Pancreas (tissue), 10 donors: ENCODE measurements around the gene TOX3. TPM values are rescaled to one million over a fixed set of nuclear protein-coding genes. Genes with fewer than 3 reads are reported as not detected.

Experiments
- ATAC-seq, 4 donors: fragments of 200-7000 bp; cut with Tn5 transposase; one replicate each; pipeline versions ENCODE4 v1.8.0 to v1.9.1; 2020; ENCODE audit warnings: mild to moderate bottlenecking in 4 of 4, moderate library complexity in 4 of 4
- DNase-seq, 6 donors: peaks; one replicate each; pipeline ENCODE4 v3.0.0-alpha.2; 2020
- FAIRE-seq: peaks from 2 replicates; lab custom pipeline; 2012; peaks lifted over from hg19 to GRCh38; lab: Jason Lieb, UNC
- H3K27ac ChIP-seq, 4 donors: fragments of 200-600 bp; sonication (generic); 1 replicate in 3 of 4; 2 replicates in 1 of 4; pipeline versions ENCODE4 v1.5.0 to v1.8.0; 2020
- H3K27me3 ChIP-seq, 4 donors: fragments of 200-600 bp; one replicate each; pipeline ENCODE4 v1.8.0; 2021
- H3K36me3 ChIP-seq, 3 donors: fragments of 200-600 bp; sonication (generic) in 1 of 3; one replicate each; pipeline versions ENCODE4 v1.5.0 to v1.8.0; 2020 to 2021
- H3K4me1 ChIP-seq, 3 donors: fragments of 200-600 bp; one replicate each; pipeline ENCODE4 v1.8.0; 2021
- H3K4me3 ChIP-seq, 4 donors: fragments of 200-600 bp; sonication (generic) in 2 of 4; one replicate each; pipeline versions ENCODE4 v1.5.0 to v1.8.0; 2020 to 2021
- H3K9me3 ChIP-seq, 4 donors: fragments of 200-600 bp; one replicate each; pipeline ENCODE4 v1.8.0; 2021
- WGBS, 2 donors: extraction: QIAGEN DNeasy Blood & Tissue Kit; methylation state at CpG; one replicate each; pipeline ENCODE4 v1.1.7; 2013; 5-methylcytosine and 5-hydroxymethylcytosine counted together
- intact Hi-C, 3 donors: fragments of 100-400 bp; cut with DNase I; formaldehyde crosslinking; loops; one replicate each; pipeline versions ENCODE4 v1.11.1 to v1.14.2; 2022
- polyA plus RNA-seq, 2 donors: library from polyadenylated mRNA; stranded (reverse); fragments of 200-250 nt; gene quantifications; one replicate each; pipeline ENCODE4 v1.2.3, GENCODE V29; 2013
- total RNA-seq, 6 donors: library from RNA; stranded (reverse); fragmentation: NEBNext Ultra II Directional in 4 of 6; extraction: Animal tissue kit (Norgen Biotek cat#: 25700) in 4 of 6; gene quantifications; one replicate each; pipeline versions ENCODE4 v1.2.1 to v1.2.4, GENCODE V29; 2021 to 2023
- TF ChIP-seq, protein P1 (sequence below), 4 donors: fragments of 200-600 bp; sonication (generic) in 3 of 4; IDR thresholded peaks; one replicate each; pipeline versions ENCODE4 v1.5.0 to v1.8.0; 2021; ENCODE audit warnings: antibody characterized with exemption in 4 of 4
- donor health status: healthy with polysubstance abuse.
- donor health status: DM: no; HTN: no; CAD: no; lungs with moderate emphysema.
- donor health status: DM: no; HTN: no; CAD: no.
- donor health status: control.
- donor health status: control.
- donor health status: Bipolar disorder and iron deficiency.
- donor health status: DM: yes; HTN: yes; CAD: no.
- donor health status: DM: no; HTN: no; CAD: no.
- donor health status: DM: no; HTN: no; CAD: no.
- donor health status: DM: yes; HTN: yes; CAD: no.

The TOX3 gene
- total RNA-seq (1 to 10 TPM; 3.2 to 6.1 (median 4.2) TPM), polyA plus RNA-seq (1 to 10 TPM; 1.1 to 4.6 TPM)

DNA sequence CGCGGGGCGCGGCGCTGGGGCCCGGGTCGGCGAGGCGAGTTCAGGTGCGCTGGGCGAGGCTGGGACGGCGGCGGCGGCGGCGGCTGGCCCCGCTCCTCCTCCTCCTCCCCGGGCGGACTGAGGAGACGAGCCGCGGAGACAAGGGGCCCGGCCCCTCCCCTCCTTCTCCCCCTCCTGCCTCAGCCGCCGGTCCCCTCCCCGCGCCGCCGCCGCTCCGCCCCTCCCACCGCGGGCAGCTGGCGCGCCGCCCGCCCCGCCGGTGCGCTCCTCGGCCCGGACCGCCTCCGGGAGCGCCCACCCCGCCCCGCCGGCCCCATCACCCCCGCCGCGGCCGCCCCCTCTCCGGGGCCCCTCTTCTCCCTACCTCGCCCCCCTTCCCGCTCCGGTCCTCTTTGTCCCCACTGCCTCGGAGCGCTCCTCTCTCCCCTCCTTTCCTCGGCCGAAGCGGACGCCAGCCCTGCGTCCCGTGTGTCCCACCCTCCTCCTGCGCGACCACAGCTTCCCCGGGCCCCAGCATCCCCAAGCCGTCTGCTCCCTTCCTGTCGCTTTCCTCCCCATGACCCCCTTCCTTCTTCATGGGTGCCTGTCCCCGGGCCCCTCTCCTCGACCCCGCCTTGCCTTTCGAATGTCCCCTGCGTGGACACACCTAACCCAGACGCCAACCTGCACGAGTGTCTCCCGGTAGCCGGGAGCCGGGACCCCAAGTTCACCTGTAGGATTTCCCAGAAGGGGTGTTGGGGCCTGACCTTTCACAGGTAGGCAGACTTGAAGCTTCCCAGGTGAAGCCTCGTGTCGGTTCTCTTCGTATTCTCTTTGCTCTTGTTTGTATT is at the start of gene TOX3:
Gene TOX3, minus strand, starts transcription at position 140 of the 830 bp plus-strand sequence. CDS start 420 bp downstream, outside the sequence.
- Histone ChIP-seq H3K27ac (peak within 1 kb of the TSS in 1 of 4 donors; percentile 36), H3K27me3 (no peaks in the 10 kb centered on the region), H3K4me1 (peaks cover 0 to 2% (median 0%) of the 10 kb centered on the region in 3 donors), H3K36me3 (no peaks in the 10 kb centered on the region), H3K9me3 (no peaks in the 10 kb centered on the region), H3K4me3 (peak within 1 kb of the TSS; percentile 36 to 70 (median 54))
- peak; percentile 55 to 81 (median 70) for DNase-seq
- no peak for FAIRE-seq
- TF ChIP-seq, protein P1, sequence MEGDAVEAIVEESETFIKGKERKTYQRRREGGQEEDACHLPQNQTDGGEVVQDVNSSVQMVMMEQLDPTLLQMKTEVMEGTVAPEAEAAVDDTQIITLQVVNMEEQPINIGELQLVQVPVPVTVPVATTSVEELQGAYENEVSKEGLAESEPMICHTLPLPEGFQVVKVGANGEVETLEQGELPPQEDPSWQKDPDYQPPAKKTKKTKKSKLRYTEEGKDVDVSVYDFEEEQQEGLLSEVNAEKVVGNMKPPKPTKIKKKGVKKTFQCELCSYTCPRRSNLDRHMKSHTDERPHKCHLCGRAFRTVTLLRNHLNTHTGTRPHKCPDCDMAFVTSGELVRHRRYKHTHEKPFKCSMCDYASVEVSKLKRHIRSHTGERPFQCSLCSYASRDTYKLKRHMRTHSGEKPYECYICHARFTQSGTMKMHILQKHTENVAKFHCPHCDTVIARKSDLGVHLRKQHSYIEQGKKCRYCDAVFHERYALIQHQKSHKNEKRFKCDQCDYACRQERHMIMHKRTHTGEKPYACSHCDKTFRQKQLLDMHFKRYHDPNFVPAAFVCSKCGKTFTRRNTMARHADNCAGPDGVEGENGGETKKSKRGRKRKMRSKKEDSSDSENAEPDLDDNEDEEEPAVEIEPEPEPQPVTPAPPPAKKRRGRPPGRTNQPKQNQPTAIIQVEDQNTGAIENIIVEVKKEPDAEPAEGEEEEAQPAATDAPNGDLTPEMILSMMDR (IDR thresholded peaks at IDR 0.05), result no peak
- peak; percentile 53 to 79 (median 74) for ATAC-seq
- intact Hi-C loops, result no loop called here
- WGBS, 2 donors, result 7 to 11% methylated on average over 26 to 78 of the region's 83 CpGs

- Histone ChIP-seq H3K27ac (no peak overlapping the region), H3K9me3 (no peaks in the 10 kb centered on the region), H3K36me3 (no peaks in the 10 kb centered on the region), H3K27me3 (no peaks in the 10 kb centered on the region), H3K4me1 (no peaks in the 10 kb centered on the region), H3K4me3 (no peak overlapping the region)
- ATAC-seq, result no peak
- TF ChIP-seq, protein P1 (IDR thresholded peaks at IDR 0.05), result no peak
- intact Hi-C loops, result no loop called here
- DNase-seq, result no peak
- FAIRE-seq, result no peak
- WGBS, 2 donors, result 85 to 87% methylated on average over 2 of the region's 2 CpGs
Observed at GRCh38 chr16:52592778-52593177, 45.8 kb upstream of the TOX3 start.

DNA sequence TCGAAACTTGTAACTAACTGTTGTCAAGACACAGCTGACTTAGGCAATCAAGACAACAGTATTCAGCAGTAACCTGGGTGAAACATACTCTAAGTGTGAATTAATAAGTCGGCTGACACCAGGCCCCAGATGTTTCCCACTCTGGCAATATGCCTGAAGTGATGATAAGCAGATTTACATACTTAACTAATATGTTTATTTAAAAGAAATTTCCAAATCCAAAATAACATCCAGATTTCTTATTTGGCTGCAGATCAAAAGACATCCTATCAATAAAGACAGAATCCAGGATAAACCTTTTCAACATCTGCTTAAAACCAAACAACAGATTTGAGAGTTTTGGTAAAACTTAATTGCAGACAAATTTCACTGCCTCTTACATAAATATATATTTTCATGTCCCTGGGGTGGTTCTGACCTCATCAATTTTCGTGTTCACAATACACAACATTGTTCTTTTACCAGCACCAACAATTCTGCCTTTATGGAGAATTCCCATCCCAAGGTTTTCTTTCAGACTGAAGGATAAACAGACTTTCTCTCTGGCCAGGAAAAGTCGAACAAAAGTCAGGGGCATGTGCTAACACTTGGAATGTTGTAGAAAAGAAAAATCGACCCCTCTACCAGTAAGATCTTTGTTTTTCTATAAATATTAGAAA is 45.1 kb upstream of the TOX3 start:
- Histone ChIP-seq H3K4me3 (no peak overlapping the region), H3K4me1 (no peaks in the 10 kb centered on the region), H3K27ac (no peak overlapping the region), H3K36me3 (no peaks in the 10 kb centered on the region), H3K27me3 (no peaks in the 10 kb centered on the region), H3K9me3 (no peaks in the 10 kb centered on the region)
- intact Hi-C loops, result no loop called here
- WGBS, 2 donors, result 41 to 43% methylated on average over 5 of the region's 5 CpGs
- DNase-seq (no peak), FAIRE-seq (no peak), ATAC-seq (no peak)
- TF ChIP-seq, protein P1 (IDR thresholded peaks at IDR 0.05), result no peak

- no peak overlapping the region for H3K27ac ChIP-seq
- ATAC-seq (no peak), DNase-seq (no peak), FAIRE-seq (no peak)
- H3K27me3 ChIP-seq, result no peaks in the 10 kb centered on the region
- 71 to 74% methylated on average over 5 of the region's 5 CpGs for WGBS, 2 donors
- TF ChIP-seq, protein P1 (IDR thresholded peaks at IDR 0.05), result no peak
- intact Hi-C loops, result no loop called here
- no peaks in the 10 kb centered on the region for H3K36me3 ChIP-seq
- no peaks in the 10 kb centered on the region for H3K4me1 ChIP-seq
- H3K4me3 ChIP-seq, result no peak overlapping the region
- no peaks in the 10 kb centered on the region for H3K9me3 ChIP-seq
Observed at GRCh38 chr16:52591471-52591870, 44.5 kb upstream of the TOX3 start.
